ENCODE results near the gene SCML1.

- TF ChIP-seq CTCF (IDR thresholded peaks at IDR 0.05; ENCODE audit: insufficient read depth, low read depth, low read length) (no peak), EZH2 (IDR thresholded peaks at IDR 0.05; ENCODE audit: insufficient read depth, low read length) (no peak)
Observed at GRCh38 chrX:17732138-17732783, 5.0 kb upstream of the SCML1 start.

Measured in astrocyte (in vitro differentiated cells and primary cell).